GM20431 (cell line): ENCODE results near the gene P4HA2.

Experiments
- in situ Hi-C: fragments of 300-500 bp; cut with MseI, MboI; formaldehyde crosslinking; loops from one replicate; pipeline ENCODE4 v1.15.0; 2020; ENCODE audit warnings: low sequenced_read_pairs; ENCODE audit not compliant: unreplicated experiment

The P4HA2 gene

DNA sequence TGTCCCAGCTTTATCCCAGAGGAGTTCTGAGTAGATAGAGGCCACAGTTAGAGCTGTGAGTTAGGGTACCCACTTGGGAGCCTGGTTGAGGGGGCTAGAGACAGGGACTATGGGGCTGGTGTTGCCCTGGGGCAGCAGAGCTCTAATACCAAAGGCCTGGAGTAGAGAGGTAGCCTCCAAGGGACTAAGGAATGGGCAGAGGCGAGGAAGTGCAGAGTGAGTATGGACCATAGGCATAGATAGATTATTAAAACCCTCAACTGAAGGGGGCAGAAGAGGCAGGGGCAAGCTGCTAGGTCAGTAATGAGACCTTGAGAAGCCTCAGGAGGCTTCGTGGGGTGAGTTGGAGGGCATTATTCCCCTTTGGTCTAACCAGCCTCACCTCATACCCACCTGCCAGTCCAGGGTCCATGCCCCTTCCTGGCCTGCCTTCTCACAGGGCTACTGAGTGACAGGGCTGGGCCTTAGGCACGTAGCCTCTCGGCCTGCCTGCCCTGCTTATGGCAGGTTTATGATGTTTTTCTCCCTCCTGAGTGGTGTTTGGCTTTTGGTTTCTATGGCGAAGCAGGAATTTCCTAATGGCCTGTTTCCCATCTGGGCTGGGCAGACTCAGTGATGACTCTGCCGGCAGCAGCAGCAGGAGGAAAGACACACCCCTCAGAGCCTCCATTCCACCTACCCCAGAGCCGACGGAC is 37.8 kb upstream of the P4HA2 start:
- in situ Hi-C loops: no loop called here

DNA sequence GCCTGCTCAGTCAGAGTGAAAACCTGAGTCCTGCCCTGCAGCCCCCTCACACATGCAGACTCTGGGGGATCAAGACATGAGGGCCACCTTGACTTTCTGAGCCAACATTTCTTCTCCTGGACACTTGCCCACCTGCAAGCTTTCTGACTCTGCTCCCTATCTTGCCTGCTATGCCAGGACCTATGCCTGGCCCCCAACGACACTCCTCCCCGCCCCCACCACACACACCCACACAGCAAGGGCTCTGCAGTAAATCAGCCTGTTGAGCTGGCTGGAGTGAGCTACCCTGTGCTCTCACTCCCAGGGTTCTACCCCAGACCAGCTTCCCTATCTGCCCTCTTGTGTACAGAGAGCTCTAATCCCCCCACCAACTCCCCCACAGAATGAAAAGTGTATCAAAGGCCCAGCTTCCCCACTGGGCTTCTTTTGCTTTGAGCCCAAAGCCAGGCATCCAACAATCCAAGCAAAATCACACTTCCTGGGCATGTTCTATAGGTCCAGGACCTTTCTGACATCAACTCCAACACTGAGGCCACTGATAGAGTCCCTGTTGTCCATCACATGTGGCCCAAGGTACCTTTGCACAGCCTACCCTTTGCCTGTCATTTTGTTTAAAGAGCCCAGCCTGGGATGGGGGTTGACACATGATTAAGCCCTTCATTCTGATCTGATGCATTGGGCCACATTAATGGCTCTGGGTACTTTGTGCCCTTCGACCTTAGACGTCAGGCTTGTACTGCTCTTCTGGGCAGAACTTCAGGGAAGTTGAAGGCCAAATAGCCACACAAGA is 37.1 kb upstream of the P4HA2 start:
- in situ Hi-C loops: no loop called here

GRCh38 chr5:132263548-132264261 is 36.1 kb upstream of the P4HA2 start:
- in situ Hi-C loops: no loop called here

DNA sequence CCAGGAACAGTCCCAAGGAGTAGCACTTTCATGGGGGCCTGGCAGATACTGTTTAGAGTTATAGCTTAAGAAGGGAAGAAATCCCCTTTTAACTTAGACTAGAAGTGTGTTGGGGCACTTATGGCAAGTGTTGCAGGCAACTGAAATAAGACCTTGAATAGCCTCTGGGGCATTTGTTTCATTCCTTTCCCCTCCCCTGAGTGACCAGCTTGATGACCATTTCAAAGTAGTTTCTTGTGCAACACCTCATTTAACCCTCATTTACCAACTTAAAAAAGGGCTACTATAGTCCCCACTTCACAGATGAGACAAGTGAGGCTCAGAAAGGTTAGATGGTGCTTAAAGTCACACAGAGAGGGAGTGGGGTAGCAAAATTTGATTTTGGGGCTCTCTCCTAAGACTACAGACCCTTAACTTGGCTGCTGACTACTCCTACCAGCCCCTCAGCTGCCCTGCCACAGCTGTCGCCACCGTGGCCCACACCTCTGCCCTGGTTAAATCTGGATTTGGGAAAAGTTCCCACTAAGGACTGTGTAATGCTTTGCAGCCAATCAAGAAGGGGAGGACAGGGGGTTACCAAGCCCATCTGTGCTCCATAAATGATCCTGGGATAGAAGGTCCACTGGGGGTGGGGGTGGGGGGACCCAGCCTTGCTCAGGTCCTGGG is 35.4 kb upstream of the P4HA2 start:
- in situ Hi-C loops: no loop called here

GRCh38 chr5:132261881-132262845 is 34.5 kb upstream of the P4HA2 start:
- in situ Hi-C loops: no loop called here

DNA sequence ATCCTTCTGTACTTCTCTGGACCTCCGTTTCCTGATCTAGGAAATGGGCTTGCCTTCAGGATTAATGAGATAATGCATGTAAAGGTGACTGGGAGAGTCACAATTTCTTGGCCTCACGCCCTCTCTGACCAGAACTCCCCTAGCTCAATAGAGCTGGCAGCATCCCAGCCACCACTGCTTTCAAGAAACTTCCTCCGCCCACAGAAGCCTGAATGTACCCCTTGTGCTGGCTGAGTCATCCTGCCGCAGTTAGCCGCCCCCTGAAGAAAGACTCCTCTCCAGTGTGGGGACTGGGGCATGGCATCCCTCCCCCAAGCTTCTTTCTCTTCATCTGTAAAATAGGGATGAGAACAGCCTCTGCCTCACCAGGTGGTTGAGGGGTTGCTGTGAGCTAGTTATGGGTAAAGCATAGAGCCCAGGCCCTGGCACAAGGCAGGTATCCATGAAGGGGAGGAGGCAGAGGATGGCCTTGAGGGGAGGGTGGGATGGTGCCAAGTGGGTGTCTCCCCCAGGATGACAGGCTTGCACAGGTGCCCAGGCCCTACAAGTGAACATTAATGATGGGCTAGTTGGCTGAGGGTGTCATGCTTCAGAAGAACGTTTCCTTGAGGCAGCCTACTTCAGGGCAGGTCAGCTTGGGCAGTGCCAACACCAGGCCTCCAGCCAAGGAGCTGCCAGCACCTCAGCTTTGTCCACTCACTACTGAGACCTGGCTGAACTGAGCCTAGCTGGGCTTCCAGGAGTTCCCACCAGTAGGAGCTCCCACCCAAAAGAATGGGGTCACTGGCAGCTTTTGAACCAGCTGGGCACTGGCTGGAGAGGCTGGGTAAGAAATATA is 33.3 kb upstream of the P4HA2 start:
- in situ Hi-C loops: no loop called here

GRCh38 chr5:132260051-132260450 is 32.4 kb upstream of the P4HA2 start:
- in situ Hi-C loops: no loop called here

DNA sequence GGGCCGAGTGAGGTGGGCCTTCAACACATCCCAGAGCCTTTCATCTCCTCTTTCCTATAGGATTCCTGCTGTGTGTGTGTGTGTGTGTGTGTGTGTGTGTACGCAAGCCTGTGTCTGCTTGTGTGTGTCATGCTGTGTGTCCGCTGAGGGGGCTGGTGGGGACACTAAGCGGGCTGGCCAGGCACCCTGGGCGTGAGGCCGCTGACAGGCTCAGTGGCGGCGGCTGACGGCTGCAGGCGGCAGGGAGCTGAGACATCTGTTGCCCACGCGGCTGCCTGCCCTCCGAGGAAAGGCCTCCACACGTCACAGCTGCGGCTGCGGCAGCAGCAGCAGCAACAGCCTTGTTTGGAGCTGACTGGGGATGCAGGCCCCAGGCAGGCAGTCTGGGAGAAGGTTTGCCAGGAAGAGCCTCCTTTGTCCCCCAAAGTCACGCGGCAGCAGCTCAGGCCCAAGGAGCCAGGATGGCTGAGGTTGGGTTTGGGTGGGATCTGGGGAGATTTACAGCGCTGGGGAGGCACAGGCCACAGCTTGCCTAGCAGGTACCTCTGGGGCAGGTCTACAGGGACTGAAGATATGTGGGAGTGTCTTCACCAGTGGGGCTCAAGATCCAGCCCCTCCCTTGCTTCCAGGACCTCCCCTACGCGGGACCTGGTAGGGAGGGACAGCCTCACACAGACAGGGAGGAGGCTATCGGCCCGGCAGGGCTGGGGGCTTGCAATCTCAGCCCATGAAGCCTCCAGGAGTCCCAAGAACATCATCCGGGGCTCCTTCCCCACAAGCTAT is 31.6 kb upstream of the P4HA2 start:
- in situ Hi-C loops: no loop called here

- in situ Hi-C loops: no loop called here
Measured at GRCh38 chr5:132258102-132259068, 30.7 kb upstream of the P4HA2 start.

- in situ Hi-C loops: no loop called here
Measured at GRCh38 chr5:132257131-132258101, 29.8 kb upstream of the P4HA2 start, which contains the start of gene PDLIM4. Gene PDLIM4, plus strand, starts transcription at chr5:132257696. Its CDS starts 39 bp downstream, at chr5:132257735.

- in situ Hi-C loops: no loop called here
Measured at GRCh38 chr5:132256783-132257130, 29.1 kb upstream of the P4HA2 start.

- in situ Hi-C loops: no loop called here
Measured at GRCh38 chr5:132256086-132256782, 28.6 kb upstream of the P4HA2 start.

- in situ Hi-C loops: no loop called here
Measured at GRCh38 chr5:132254321-132254977, 26.8 kb upstream of the P4HA2 start.
